ENCODE measurements around the gene RSL1D1. TPM values are rescaled to one million over a fixed set of nuclear protein-coding genes. Genes with fewer than 3 reads are reported as not detected.

The RSL1D1 gene
- total RNA-seq, 2 donors from 2014 or later = 148 to 162 TPM

- Histone ChIP-seq H3K27me3 (ENCODE audit: control insufficient read depth, insufficient read depth, low read length, poor library complexity, severe bottlenecking) (no peaks in the 10 kb centered on the region), H3K4me1 (ENCODE audit: control insufficient read depth, insufficient read depth, low read length) (no peaks in the 10 kb centered on the region), H3K9ac (ENCODE audit: extremely low read depth, low read length, poor library complexity, severe bottlenecking) (no peak overlapping the region), H3K9me3 (ENCODE audit: control insufficient read depth, low read length) (no peaks in the 10 kb centered on the region), H3K36me3 (ENCODE audit: control insufficient read depth, insufficient read depth, low read length) (peaks cover 60% of the 10 kb centered on the region), H3K4me3 (ENCODE audit: low read length) (no peak overlapping the region), H3K27ac (ENCODE audit: low read depth, low read length) (no peak overlapping the region)
- H3K4me3 Mint-ChIP-seq = no peak overlapping the region
- TF ChIP-seq, protein P1, sequence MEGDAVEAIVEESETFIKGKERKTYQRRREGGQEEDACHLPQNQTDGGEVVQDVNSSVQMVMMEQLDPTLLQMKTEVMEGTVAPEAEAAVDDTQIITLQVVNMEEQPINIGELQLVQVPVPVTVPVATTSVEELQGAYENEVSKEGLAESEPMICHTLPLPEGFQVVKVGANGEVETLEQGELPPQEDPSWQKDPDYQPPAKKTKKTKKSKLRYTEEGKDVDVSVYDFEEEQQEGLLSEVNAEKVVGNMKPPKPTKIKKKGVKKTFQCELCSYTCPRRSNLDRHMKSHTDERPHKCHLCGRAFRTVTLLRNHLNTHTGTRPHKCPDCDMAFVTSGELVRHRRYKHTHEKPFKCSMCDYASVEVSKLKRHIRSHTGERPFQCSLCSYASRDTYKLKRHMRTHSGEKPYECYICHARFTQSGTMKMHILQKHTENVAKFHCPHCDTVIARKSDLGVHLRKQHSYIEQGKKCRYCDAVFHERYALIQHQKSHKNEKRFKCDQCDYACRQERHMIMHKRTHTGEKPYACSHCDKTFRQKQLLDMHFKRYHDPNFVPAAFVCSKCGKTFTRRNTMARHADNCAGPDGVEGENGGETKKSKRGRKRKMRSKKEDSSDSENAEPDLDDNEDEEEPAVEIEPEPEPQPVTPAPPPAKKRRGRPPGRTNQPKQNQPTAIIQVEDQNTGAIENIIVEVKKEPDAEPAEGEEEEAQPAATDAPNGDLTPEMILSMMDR (conservative IDR thresholded peaks at IDR 0.05) = no peak
- H3K27ac Mint-ChIP-seq = no peak overlapping the region
- H3K27me3 Mint-ChIP-seq (ENCODE audit: insufficient read depth) = no peaks in the 10 kb centered on the region
- H3K9me3 Mint-ChIP-seq = no peaks in the 10 kb centered on the region
- DNase-seq = no peak
- no peaks in the 10 kb centered on the region for H3K4me1 Mint-ChIP-seq
- 93 to 100% methylated on average over 2 to 3 of the region's 5 CpGs for WGBS, 2 experiments (ENCODE audit: insufficient coverage in 1 of 2, insufficient read length in 1 of 2)
- peaks cover 58% of the 10 kb centered on the region for H3K36me3 Mint-ChIP-seq (ENCODE audit: low read depth)
Observed at GRCh38 chr16:11890231-11890965, 39.1 kb upstream of the RSL1D1 start.

DNA sequence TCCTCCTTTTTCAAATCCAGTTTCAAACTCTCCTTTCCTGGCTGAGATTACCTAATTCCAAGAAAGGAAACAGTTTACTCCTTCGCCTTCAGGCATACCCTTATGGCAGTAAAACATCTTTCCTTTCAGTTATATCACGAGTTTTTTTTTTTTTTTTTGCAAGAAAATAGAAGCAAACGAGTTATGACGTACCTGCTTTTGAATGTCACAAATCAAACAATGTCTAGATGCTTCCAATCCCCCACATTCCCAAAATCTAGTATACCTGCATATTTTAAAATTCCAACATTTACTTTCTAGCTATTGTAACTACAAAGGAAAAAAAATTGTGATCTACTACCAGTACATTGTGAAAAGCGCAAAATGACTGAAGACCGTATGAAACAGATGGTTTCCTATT lies 35.5 kb upstream of the RSL1D1 start:
- peaks cover 61% of the 10 kb centered on the region for H3K36me3 ChIP-seq (ENCODE audit: control insufficient read depth, insufficient read depth, low read length)
- H3K36me3 Mint-ChIP-seq (ENCODE audit: low read depth) = peaks cover 59% of the 10 kb centered on the region

DNA sequence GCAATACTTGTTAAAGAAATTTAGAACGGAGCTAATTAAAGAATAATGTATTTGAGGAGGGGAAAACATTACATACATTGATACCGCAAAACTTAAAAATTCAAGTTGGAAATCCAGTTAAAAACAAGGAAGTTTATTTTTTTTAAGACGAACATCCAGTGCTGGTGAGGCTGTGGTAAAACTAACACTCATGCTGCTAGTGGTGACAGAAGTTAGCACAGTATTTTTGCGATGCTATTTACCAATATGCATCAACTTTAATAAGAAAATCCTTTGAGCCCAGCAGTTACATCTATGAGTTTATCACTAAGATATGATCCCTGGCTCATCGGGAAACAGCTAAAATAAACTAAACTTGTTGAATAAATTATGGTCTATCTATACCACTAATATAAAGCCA lies 32.7 kb upstream of the RSL1D1 start:
- H3K9me3 Mint-ChIP-seq = no peaks in the 10 kb centered on the region
- peaks cover 78% of the 10 kb centered on the region for H3K36me3 ChIP-seq (ENCODE audit: control insufficient read depth, insufficient read depth, low read length)
- no peak overlapping the region for H3K27ac Mint-ChIP-seq

More for the DNA sequence above, 35.5 kb upstream of the RSL1D1 start:
- Histone ChIP-seq H3K9me3 (ENCODE audit: control insufficient read depth, low read length) (no peaks in the 10 kb centered on the region), H3K4me1 (ENCODE audit: control insufficient read depth, insufficient read depth, low read length) (no peaks in the 10 kb centered on the region), H3K9ac (ENCODE audit: extremely low read depth, low read length, poor library complexity, severe bottlenecking) (no peak overlapping the region), H3K4me3 (ENCODE audit: low read length) (no peak overlapping the region), H3K27ac (ENCODE audit: low read depth, low read length) (no peak overlapping the region), H3K27me3 (ENCODE audit: control insufficient read depth, insufficient read depth, low read length, poor library complexity, severe bottlenecking) (no peaks in the 10 kb centered on the region)
- Mint-ChIP-seq H3K27ac (no peak overlapping the region), H3K4me3 (no peak overlapping the region), H3K4me1 (no peaks in the 10 kb centered on the region), H3K9me3 (no peaks in the 10 kb centered on the region), H3K27me3 (ENCODE audit: insufficient read depth) (no peaks in the 10 kb centered on the region)
- WGBS, 2 experiments (ENCODE audit: insufficient coverage in 1 of 2, insufficient read length in 1 of 2) = 96 to 100% methylated on average over 4 to 6 of the region's 6 CpGs
- no peak for DNase-seq
- TF ChIP-seq, protein P1 (conservative IDR thresholded peaks at IDR 0.05) = no peak

More for the DNA sequence above, 32.7 kb upstream of the RSL1D1 start:
- no peaks in the 10 kb centered on the region for H3K27me3 ChIP-seq (ENCODE audit: control insufficient read depth, insufficient read depth, low read length, poor library complexity, severe bottlenecking)
- H3K9ac ChIP-seq (ENCODE audit: extremely low read depth, low read length, poor library complexity, severe bottlenecking) = no peak overlapping the region
- H3K4me1 ChIP-seq (ENCODE audit: control insufficient read depth, insufficient read depth, low read length) = no peaks in the 10 kb centered on the region
- Mint-ChIP-seq H3K36me3 (ENCODE audit: low read depth) (peaks cover 66% of the 10 kb centered on the region), H3K4me1 (no peaks in the 10 kb centered on the region), H3K27me3 (ENCODE audit: insufficient read depth) (peaks cover 20% of the 10 kb centered on the region), H3K4me3 (no peak overlapping the region)
- WGBS, 2 experiments (ENCODE audit: insufficient coverage in 1 of 2, insufficient read length in 1 of 2) = 97 to 100% methylated on average over 3 to 4 of the region's 5 CpGs
- TF ChIP-seq, protein P1 (conservative IDR thresholded peaks at IDR 0.05) = no peak
- H3K9me3 ChIP-seq (ENCODE audit: control insufficient read depth, low read length) = no peaks in the 10 kb centered on the region
- no peak overlapping the region for H3K27ac ChIP-seq (ENCODE audit: low read depth, low read length)
- no peak overlapping the region for H3K4me3 ChIP-seq (ENCODE audit: low read length)
- no peak for DNase-seq

Data from endodermal cell (in vitro differentiated cells).